ENCODE measurements around the gene ZNF195.

DNA sequence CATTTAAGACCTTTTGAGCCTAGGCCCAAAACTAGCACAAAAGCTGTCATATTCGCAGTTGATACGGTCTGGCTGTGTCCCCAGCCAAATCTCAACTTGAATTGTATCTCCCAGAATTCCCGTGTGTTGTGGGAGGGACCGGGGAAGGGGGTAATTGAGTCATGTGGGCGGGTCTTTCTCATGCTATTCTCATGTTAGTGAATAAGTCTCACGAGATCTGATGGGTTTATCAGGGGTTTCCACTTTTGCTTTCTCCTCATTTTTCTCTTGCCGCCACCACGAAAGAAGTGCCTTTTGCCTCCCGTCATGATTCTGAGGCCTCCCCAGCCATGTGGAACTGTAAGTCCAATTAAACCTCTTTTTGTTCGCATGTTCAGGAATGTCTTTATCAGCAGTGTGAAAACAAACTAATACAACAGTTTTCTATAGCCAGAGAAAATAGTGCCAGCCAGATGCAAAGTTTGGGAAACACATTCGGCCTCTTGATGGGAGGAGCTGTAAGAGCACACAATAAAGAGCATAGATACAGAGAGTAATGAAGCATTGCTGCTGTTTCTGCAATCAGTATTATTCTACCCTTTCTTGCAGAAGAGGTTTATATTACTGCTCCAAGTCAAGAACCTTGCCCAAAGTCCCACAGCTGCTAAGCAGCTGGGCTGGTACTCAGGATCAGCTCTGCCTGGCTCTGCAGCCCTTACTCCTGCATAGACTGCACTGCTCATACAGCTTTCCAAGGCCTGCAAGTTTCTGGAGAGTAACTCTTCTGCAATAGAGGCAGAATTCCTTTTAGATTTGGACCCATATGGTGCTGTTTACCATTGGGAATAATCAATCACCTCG is 2.0 kb upstream of the ZNF195 start:
- TF ChIP-seq JUND (IDR thresholded peaks at IDR 0.05; ENCODE audit: low read depth, low read length): no peak
- no peak for TF ChIP-seq BCL3 (IDR thresholded peaks at IDR 0.05; ENCODE audit: borderline replicate concordance, insufficient read depth, low read depth, low read length, poor library complexity, severe bottlenecking)
- TF ChIP-seq ETV6 (conservative IDR thresholded peaks at IDR 0.05 in 1 of 2, IDR thresholded peaks at IDR 0.05 in 1 of 2; ENCODE audit: borderline replicate concordance in 1 of 2, low read depth in 1 of 2): no peak
- TF ChIP-seq POLR2A (IDR thresholded peaks at IDR 0.05; ENCODE audit: low read depth, low read length): no peak
- TF ChIP-seq FOXM1 (IDR thresholded peaks at IDR 0.05; ENCODE audit: low read depth, low read length): no peak
- no peak for TF ChIP-seq NFYB (IDR thresholded peaks at IDR 0.05; ENCODE audit: insufficient read depth, low read depth, low read length)
- no peak for TF ChIP-seq CTCF (IDR thresholded peaks at IDR 0.05 in 2 of 3, conservative IDR thresholded peaks at IDR 0.05 in 1 of 3; ENCODE audit: control insufficient read depth in 2 of 3, extremely low read depth in 1 of 3, insufficient read depth in 1 of 3, low read depth in 3 of 3, low read length in 3 of 3)
- TF ChIP-seq TARDBP (IDR thresholded peaks at IDR 0.05; ENCODE audit: borderline replicate concordance): no peak
- no peak for TF ChIP-seq KDM1A (IDR thresholded peaks at IDR 0.05; ENCODE audit: borderline replicate concordance)
- TF ChIP-seq SMAD1 (IDR thresholded peaks at IDR 0.05; ENCODE audit: low read depth, partially characterized antibody): no peak
- no peak for TF ChIP-seq ZBTB40 (IDR thresholded peaks at IDR 0.05; ENCODE audit: borderline replicate concordance)
- TF ChIP-seq ZNF24 (IDR thresholded peaks at IDR 0.05): no peak
